HG03378 (cell line): ENCODE results near the gene TMEM260.
"Not testable (repeated sequence)": the region's sequence is repeated elsewhere in the genome, so short reads cannot be mapped to it uniquely, and the experiment has no call there.

Experiments used
- ATAC-seq: cut with Tn5 transposase; IDR thresholded peaks from one replicate; pipeline ENCODE4 v1.9.1; 2021; ENCODE audit warnings: mild to moderate bottlenecking, moderate library complexity; ENCODE audit not compliant: unreplicated experiment

TMEM260 gene

DNA sequence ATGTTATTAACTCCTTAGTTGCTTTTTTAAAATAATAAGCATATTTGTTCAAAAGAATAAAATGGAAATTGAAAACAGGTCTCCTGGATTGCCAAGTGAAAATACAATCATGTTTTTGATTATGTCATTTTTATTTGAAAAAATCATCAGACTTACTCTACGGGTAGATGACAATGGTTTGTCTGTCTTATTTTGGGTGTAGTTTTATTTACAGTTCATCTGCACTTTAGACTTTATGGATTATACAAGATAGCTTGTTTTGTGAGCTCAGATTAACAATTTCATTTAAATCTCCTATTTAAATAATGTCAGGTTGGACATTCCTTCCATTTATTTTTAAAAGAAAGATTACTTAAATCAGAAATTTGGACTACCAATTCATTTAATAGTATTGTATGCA is 14.8 kb downstream of the TMEM260 start:
- ATAC-seq, result no peak

GRCh38 chr14:56598519-56598918 is 18.9 kb downstream of the TMEM260 start:
- no peak for ATAC-seq

DNA sequence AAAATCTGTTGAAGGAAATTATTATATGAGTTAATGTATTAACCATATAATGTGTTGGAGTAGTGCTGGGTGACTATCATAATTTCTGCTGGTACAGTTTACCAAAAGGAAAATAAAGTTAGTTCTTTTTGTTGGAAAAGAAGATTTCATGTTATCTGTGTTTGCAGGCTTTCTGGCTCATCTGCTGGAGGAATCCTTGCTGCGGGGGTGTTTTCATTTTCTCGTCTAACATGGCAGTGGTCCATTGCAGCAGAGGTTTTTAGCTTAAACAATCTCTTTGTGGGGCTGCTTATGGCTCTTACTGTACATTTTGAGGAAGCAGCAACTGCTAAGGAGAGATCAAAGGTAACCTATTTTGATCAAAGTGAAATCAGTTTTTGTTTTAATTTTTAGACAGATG is 24.1 kb downstream of the TMEM260 start:
- ATAC-seq, result no peak

GRCh38 chr14:56608689-56609088 is 29.1 kb downstream of the TMEM260 start:
- ATAC-seq, result no peak

DNA sequence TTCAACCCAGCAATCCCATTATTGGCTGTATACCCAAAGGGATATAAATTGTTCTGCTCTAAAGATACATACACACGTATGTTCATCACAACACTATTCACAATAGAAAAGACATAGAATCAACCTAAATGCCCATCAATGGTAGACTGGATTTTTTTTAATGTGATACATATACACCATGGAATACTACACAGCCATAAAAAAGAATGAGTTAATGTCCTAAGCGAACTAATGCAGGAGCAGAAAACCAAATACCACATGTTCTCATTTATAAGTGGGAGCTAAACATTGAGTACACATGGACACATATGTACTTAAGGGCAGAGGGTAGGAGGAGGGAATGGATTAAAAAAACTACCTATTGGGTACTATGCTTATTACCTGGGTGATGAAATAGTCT is 32.1 kb downstream of the TMEM260 start:
- not testable (repeated sequence) for ATAC-seq

DNA sequence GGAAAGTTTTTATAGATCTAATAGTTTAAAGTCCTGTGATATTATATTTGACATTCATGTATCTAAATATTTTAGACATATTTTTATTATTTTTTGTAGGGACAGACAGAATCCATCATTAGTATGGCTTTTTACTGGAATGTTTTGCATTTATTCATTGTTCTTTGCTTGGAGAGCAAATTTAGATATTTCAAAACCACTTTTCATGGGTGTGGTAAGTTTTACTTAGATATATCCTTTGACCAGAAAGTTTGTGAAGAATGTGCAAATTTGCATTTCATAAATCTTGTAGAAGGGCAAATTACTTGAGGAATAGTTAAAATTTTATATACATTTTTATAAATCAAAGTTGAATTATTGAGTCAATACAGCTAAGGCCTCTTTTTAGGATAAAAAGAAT is 37.5 kb downstream of the TMEM260 start:
- no peak for ATAC-seq

- ATAC-seq, result no peak
Measured at GRCh38 chr14:56630707-56631106, 51.1 kb downstream of the TMEM260 start.

- ATAC-seq, result no peak
Measured at GRCh38 chr14:56632195-56632594, 52.6 kb downstream of the TMEM260 start.

DNA sequence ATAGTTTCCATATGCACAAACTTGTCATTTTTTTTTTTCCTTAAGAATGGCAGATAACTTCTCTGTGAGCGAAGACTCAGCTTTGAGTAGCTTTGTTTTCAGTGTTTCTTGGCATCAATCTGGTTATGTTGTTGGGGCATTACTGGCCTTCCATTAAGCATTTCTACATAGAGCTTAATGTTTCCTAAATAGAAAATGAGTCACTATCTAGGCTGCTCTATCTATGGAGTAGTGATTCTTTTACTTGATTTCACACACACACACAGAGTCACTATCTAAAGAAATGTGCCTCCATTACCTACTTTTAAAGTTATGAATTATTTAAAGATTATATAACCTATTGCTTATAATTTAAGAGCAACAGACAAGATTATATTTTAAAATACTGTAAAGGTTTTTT is 53.9 kb downstream of the TMEM260 start:
- no peak for ATAC-seq

DNA sequence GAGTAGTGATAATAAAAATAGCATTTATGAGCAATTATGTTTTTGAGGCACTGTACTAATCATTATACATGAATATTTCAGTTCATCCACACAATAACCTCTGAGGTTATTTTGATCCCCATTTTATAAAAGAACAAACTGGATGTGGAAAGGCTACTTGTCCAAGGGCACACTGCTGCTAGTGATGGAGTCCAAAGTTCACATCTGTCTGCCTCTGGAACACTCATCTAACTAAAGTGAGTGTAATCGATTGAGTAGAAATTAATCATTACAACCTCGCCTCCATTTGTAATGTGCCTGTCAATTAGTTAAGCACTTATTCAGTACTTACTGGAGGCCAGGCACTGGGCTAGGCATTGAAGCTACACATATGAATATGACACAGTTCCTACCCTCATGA is 55.4 kb downstream of the TMEM260 start:
- no peak for ATAC-seq

GRCh38 chr14:56647493-56647892 is 67.9 kb downstream of the TMEM260 start:
- no peak for ATAC-seq

DNA sequence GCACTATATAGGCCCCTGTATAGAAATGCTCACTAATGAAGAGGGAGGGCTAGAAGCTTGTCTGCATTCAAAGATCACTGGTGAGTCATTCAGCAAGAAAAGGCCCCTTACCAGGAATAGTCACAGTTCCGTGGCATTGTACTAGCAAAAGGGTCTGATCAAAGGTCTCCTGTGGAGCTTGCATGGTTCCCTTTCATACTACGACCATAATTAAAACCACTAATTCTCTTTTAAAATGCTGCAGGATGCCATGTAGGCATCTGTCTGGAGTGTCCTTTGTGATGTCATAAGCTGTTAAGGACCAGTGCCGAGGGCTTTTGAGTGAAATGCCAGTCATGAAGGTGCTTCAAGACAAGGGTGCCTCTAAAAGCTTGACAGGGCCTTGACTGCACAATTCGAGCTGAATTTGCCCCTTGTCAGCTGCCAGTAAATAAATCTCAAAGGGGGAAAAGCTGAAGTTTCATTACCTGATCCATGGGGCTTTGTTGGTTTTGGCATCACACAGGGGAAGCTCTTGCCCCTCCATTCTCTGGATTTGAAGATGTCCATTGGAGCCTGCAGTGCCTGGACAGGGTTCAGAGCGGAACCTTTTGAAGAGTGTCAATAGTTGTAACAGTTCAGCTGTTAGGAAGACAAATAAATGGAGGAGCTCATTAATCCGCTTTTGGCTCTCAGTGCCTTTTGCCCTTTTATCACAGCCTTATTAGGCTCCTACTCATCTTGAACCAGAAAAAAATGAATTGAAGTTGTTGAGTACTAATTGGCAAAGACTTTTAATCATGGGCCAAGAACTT is 69.1 kb downstream of the TMEM260 start:
- no peak for ATAC-seq

DNA sequence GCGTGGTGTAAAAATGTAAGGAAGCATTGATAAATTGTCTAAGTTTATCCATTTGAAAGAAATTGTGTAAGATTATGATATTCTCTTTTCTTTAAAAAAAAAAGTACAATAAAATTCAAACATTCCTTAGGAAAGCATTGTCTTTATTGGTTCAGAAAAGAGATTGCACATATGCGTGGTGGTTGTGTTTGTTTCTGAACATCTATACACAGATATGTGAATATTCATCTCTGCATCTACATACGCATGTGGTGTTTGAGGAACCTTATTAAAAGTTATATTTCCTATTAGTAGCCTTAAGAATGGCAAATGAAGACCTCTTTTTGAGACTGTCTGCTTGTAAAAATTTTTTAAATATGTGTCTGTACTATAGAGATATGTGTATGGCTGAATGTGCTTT is 69.8 kb downstream of the TMEM260 start:
- ATAC-seq, result no peak

- no peak for ATAC-seq
Measured at GRCh38 chr14:56650048-56650447, 70.5 kb downstream of the TMEM260 start.

DNA sequence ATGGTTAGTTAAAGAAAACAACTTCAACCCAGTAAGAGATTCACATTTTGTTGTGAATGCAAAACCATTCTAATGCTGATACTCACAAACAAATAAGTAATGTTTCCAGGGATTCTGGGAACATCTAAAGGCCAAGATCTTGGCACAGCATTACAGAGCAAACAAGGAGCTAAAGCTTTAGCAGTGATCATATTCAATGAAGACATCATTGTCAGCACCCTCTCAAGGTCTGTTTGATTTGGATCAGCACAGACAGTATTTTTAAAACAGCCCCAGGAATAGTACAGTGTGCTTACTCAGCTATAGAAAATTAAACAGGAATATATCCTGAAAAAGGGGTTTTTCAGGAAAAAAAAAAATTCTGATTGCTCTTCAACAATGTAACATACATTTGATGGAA is 71.4 kb downstream of the TMEM260 start:
- ATAC-seq, result no peak

- no peak for ATAC-seq
Measured at GRCh38 chr14:56657604-56658003, 78.0 kb downstream of the TMEM260 start.

- ATAC-seq, result no peak
Measured at GRCh38 chr14:56659378-56659777, 79.8 kb downstream of the TMEM260 start.

DNA sequence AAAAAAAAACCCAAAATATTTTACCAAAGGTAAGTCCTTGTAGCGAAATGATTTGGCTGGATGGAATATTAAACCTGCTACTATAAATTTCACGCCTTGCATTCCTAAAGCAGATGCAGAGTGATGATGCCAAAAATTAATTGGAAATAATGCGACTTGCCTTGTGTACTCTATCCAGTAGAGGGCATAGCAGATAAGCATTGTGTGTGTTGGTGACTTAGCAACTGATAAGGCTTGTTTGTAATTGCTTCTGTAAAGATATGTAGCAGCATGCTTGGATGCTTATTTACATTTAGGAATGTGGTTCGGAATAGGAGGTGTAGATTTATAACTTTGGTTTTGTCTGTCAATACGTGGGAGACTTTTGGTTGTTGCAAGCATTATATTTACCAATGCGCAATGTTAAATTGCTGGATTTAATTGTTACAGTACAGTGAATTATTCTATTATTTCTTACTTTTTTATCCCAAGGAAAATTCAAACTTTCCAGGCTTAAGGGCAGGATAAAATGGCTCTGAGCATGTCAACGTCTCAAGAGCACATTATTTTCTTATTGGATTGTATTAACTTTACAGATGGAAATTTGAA is 80.5 kb downstream of the TMEM260 start:
- peak; percentile 59 for ATAC-seq

DNA sequence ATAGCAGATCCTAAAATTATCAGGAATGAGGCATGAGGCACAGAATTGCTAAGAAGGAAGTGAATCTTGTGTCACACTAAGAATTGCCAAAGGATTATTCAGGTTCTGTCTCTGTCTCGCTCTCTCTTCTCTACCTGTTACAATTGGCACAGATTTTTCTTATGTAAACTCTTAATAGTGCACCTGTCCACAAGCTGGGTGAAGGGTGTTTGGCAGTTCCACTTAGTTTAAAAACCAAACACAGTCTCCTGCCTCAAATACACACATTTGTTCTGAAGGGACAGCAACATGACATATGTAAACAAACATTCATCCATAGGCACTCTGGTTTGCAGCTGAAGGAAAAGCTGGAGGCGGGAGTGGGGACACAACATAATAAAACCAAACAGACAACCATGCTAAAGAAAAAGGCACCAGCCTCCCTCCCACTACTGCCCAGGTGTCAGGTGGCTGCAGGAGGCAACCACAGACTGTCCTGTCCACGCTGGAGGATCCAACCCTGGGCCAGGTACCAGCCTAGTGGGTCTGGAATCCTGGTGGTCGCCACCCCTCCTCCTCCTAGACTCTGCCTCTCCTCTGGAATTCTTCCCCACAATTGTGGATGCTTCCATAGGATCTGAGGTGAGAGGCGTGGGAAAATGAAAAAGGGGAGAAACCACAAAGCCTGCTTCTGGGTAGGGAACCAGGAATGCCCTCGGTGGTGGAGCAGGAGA is 81.2 kb downstream of the TMEM260 start:
- ATAC-seq, result no peak

- ATAC-seq, result no peak
Measured at GRCh38 chr14:56661478-56661877, 81.9 kb downstream of the TMEM260 start.

- no peak for ATAC-seq
Measured at GRCh38 chr14:56664811-56665421, 85.3 kb downstream of the TMEM260 start.

GRCh38 chr14:56666294-56666693 is 86.7 kb downstream of the TMEM260 start:
- no peak for ATAC-seq
